Activated CD4-positive, alpha-beta T cell treated with anti-CD3 and anti-CD28 coated beads for 4 hours (primary cell): Measurements from ENCODE around the gene FLYWCH2.

Source experiments
- DNase-seq, 2 donors: peaks; one replicate each; pipeline ENCODE4 v3.0.0-alpha.2; 2020

Gene FLYWCH2

DNA sequence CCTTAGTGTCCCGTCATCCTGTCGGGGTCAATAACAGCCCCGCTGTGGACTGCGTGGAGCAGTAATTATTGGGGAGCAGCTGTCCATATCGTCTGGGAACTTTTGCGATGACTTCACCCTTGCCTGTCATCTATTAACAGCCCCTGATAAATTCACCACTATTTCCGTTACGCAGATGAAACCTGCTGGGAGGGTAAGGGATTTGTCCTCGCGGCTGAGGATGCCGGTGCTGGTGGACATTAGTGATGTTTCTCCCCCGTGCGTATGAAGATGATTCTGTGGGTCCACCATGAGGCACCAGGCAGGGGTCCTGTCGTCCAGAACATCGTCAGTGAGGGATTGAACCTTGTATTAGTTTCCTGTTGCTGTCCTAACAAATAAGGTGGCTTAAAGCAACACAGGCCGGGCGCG, 1.0 kb downstream of the FLYWCH2 start:
- no peak for DNase-seq

GRCh38 chr16:2894231-2894630, 11.2 kb downstream of the FLYWCH2 start:
- DNase-seq: no peak

DNA sequence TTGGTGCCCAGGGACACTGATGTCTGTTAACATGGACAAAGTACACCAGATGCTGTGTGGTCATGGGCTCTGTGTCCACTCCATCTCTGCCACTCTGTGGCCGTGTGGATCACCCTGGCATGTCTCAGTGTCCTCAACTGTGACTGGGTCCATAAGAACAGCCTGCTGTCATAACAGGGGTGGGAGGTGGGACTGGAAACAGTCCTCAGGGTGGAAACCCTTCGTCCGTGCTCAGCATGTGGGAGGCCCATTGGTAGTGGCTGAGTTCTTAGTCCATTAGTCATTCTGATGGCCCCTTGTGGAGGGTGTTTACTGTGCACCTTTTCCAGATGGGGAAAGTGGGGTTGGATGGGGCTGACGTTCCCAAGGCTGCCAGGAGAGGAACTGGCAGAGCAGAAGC, 12.8 kb downstream of the FLYWCH2 start:
- DNase-seq: no peak

DNA sequence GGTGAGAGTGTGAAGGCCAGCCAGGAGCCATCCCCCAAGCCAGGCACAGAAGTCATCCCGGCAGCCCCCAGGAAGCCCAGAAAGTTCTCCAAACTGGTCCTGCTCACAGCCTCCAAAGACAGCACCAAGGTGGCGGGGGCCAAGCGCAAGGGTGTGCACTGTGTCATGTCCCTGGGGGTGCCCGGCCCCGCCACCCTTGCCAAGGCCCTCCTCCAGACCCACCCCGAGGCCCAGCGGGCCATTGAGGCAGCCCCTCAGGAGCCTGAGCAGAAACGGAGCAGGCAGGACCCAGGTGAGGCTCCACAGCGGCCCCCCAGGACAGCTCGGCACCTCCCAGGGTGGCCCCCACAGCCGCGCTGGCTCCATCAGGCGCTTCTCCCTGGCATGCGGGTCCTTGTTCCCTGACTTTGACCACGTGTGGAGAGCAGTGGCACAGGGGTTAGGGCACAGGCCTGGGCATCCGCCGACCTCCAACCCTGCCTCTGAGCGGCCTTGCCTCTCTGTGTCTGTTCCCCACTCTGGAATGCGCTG, 13.5 kb downstream of the FLYWCH2 start:
- DNase-seq: no peak

GRCh38 chr16:2897110-2897509, 14.1 kb downstream of the FLYWCH2 start:
- DNase-seq: no peak

GRCh38 chr16:2898831-2899563, 16.0 kb downstream of the FLYWCH2 start:
- DNase-seq: no peak

GRCh38 chr16:2899564-2900072, 16.6 kb downstream of the FLYWCH2 start:
- no peak for DNase-seq

DNA sequence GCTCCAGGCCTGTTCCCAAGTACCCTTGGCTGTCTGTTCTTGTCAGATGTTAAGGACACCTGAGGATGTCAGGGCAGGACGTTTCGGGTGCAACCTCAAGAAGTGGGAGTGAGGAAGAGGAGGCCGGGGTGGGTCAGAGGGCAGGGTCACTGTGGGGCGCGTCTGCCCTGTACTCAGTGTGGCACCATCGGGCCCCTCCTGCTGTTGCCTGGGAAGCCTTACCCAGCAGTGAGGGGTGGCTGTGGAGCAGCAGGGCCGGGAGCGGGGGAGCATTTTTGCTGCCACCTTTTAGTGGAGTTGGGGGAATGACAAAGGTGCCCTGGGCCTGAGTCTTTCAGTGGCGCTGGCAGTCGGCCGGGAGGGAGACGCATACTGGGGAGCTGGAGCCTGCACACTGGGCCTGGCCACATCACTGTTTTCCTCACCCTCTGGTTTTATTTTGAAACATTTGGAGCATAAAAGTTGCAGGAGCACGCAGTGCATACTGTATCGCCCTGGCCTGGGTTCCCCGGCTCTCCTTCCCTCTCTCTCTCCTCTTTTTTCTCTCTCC, 17.6 kb downstream of the FLYWCH2 start:
- DNase-seq: no peak

DNA sequence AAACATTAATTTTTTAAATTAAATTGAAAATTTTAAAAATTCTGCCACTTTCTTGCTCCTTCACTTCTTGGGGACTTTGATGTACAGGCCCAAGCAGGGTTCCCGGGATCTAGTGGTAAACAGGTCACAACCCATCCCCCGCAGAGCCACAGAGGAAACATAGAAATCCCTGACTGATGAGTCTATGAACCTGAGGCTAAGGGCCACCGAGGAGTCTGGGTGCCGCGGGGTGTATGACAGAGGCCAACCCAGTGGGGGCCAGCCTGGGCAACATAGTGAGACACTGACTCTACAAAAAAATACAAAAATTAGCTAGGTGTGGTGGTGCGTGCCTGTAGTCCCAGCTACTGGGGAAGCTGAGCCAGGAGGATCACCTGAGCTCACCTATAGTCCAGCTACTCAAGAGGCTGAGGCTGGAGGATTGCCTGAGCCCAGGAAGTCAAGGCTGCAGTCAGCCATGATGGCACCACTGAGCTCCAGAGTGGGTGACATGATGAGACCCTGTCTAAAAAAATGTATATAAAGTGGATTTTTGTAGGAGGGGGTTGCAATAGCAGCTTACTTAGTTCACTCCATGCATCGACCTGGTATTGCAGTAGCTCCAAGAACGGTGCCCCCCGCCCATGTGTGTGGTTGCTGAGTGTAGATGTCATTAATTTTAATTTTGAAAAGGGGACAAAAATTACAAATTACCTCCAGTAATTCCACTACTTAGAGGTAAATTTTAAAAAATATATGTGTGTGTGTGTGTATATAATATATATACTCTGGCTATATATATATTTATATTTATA, 19.5 kb downstream of the FLYWCH2 start:
- DNase-seq: no peak

DNA sequence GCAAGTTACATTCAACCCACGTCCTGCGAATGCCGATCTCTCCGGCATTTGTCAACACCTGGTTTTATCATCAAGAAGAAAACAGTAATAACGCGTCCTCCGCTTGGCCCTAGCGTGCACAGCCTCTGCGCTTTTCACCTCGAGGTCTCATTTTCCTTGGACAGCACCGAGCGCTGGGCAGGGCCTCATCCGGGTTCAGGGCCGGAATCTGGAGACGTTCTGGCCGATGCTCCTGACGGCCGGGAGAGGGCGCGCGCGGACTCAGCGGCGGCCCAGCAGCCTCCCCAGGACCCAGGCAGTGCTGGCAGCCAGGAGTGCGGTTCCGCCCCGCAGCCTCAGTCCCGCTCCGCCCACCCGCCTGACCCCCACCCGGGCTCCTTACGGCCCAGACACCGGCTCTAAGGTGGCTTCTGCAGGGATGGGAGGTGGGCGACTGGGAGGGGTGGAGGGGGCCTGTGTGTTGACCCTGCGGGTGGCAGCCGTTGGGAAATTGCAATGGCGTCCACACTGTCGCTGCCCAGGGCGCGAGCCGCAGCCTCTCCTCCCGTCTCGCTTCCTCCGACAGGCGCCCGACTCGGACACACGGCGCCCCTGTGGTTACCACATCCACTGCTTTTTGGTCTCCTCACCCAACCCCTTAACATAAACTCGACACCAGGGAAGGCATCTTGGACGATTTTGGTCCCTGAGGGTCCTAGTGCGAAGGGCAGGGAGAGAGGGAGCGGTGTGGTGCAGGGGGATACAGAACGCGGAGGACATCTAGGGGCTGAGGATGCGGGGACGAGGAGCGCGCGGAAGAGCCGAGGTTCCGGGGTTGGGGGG, 21.3 kb downstream of the FLYWCH2 start:
- peak; percentile 62 to 74 for DNase-seq

DNA sequence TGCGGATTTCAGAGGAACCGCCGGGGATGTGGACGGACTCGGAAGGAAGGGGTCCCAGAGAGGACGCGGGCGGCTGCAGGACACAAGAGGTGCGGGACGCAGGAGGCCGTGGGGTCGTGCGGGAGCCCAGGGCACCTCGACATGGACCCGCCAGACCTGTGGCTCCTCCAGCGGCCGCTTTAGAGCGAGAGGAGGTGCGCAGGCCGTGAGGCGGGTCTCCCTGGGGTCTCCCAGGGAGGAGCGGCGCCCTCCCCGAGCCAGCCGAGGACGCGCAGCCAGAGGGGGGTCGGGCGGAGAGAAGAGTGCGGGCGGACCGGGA, 21.9 kb downstream of the FLYWCH2 start:
- DNase-seq: no peak

GRCh38 chr16:2905241-2905987, 22.4 kb downstream of the FLYWCH2 start:
- peak; percentile 79 to 83 for DNase-seq

DNA sequence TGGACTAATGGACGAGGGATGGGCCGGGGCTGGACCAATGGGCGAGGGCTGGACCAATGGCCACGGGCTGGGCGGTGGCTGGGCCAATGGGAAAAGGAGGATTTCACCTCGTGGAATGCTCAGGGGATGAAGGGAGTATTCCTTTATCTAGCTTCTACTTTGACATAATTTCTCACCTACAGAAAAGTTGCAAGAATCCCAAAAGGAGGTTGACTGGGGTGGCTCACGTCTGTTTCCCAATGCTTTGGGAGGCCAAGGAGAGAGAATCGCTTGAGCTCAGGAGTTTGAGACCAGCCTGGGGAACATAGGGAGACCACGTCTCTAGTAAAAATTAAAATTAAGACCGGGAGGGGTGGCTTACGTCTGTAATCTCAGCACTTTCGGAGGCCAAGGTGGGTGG, 23.0 kb downstream of the FLYWCH2 start:
- no peak for DNase-seq

DNA sequence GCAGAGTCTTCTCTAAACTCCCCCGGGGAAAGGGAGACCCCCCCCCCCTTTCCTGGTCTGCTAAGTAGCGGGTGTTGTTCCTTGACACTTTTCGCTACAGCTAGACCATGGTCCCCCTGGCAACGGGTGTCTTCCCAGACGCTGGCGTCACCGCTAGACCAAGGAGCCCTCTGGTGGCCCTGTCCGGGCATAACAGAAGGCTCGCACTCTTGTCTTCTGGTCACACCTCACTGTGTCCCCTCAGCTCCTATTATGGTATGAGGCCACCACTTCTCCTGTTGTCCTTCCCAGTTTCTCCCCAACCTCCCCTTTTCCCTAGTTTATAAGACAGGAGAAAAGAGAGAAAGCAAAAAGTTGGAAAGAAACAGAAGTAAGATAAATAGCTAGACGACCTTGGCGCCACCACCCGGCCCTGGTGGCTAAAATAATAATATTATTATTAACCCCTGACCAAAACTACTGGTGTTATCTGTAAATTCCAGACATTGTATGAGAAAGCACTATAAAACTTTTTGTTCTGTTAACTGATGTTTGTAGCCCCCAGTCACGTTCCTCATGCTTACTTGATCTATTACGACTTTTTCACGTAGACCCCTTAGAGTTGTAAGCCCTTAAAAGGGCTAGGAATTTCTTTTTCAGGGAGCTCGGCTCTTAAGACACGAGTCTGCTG, 24.2 kb downstream of the FLYWCH2 start:
- DNase-seq: peak; percentile 41 to 47

- no peak for DNase-seq
Measured at GRCh38 chr16:2910441-2910969, 27.5 kb downstream of the FLYWCH2 start.

- peak; percentile 99 for DNase-seq
Measured at GRCh38 chr16:2911638-2912329, 28.8 kb downstream of the FLYWCH2 start, which contains the start of gene FLYWCH1. Gene FLYWCH1, plus strand, starts transcription at chr16:2911931. Its CDS starts 17,755 bp downstream, at chr16:2929686.

DNA sequence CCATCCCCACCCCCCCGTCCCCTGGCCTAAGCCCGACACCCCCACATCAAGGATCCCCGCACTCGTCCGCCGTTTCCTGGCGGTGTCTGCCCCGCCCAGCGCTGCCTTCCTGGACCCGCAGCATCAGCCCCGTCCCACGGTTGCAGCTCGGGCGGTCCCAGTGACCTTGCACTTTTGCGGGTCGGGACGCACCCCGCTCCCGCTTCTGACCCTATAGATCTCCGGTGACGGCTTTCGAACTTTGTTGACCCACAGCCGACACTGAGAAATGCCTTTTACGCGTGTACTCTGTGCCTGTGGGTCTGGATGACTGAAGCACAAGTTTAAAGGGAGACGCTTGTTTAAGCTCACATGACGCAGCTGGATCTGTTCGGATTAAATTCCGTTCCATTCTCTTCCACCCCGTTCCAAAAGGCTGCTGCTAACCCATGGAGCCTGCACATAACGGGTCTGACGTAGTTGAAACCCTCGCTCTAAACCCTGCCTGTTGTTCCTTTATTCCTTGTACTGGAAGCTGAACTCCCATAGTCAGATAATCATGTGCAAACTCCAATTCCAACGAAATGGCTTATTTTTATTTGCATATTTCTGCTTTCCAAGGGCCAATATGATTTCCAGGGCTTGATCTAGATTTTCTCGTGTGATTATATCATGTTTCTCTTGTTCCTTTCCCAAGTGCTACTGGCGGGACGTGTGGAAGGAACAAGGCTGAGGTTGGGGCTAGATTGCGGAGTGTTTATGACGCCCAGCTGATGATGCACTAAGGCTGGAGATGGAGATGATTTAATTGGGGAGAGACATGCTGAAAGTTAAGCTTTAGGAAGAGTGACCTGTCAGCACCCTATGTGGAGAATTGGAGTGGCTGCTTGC, 29.6 kb downstream of the FLYWCH2 start:
- DNase-seq: peak; percentile 18 to 20

DNA sequence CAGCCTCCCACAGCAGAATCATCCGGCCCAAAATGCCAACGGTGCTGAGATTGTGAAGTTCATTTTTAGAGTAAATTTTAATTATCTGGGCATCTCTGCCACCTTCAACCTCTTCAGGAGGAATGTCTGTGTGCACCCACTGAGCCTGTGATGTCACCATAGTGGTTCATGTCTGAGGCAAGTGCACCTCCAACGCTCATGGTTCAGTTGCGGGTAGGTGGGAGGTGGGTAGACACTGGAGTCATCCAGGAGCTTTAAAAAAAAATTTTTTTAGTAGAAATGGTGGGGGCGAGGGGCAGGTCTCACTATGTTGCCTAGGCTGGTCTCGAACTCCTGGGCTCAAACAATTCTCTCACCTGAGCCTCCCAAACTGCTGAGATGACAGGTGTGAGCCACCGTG, 30.6 kb downstream of the FLYWCH2 start:
- peak in 1 of 2 donors; percentile 18 for DNase-seq

DNA sequence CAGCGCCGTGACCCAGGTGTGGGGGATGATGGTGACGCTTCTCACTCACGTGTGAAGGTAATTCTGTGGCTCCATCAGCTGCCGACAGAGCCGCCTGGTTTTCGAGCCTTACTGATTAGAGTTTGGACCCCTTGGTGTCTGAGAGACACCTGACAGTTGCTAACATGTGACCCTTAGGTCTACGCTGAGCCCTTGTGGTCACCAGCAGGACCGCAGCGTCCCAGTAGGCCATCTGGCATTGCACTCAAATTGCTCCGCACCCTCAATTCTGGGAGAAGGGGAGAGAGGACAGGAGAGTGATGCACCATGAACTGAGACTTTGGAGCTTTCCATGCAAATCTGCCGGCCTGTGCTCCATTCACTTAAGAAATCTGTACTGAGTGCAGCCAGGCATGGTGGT, 31.2 kb downstream of the FLYWCH2 start:
- DNase-seq: no peak
